Nephron progenitor cell (in vitro differentiated cells): ENCODE data around the gene PFN1.

Source experiments
- DNase-seq: peaks from one replicate; pipeline ENCODE4 v3.0.0; 2021
- H3K27ac Mint-ChIP-seq: 2 replicates; pipeline ENCODE4 v1.8.0; 2021; ENCODE audit warnings: mild to moderate bottlenecking, moderate library complexity, mixed read lengths
- H3K27me3 Mint-ChIP-seq: 2 replicates; pipeline ENCODE4 v1.8.0; 2021; ENCODE audit warnings: mild to moderate bottlenecking, low read depth, mixed read lengths; ENCODE audit not compliant: poor library complexity
- H3K36me3 Mint-ChIP-seq: 2 replicates; pipeline ENCODE4 v1.8.0; 2021; ENCODE audit warnings: low read depth, mixed read lengths
- H3K4me1 Mint-ChIP-seq: 2 replicates; pipeline ENCODE4 v1.8.0; 2021; ENCODE audit warnings: mixed read lengths
- H3K4me3 Mint-ChIP-seq: 2 replicates; pipeline ENCODE4 v1.8.0; 2021; ENCODE audit warnings: mild to moderate bottlenecking, moderate library complexity, mixed read lengths
- H3K9me3 Mint-ChIP-seq: 2 replicates; pipeline ENCODE4 v1.8.0; 2021; ENCODE audit warnings: mild to moderate bottlenecking, moderate library complexity, mixed read lengths
- CTCF ChIP-seq: fragments of 200-600 bp; sonication (generic); IDR thresholded peaks from 2 replicates; pipeline ENCODE4 v1.5.0; 2021; ENCODE audit warnings: antibody characterized with exemption

PFN1 gene

GRCh38 chr17:4955091-4955490 is 6.8 kb upstream of the PFN1 start:
- no peak for DNase-seq
- Mint-ChIP-seq H3K4me3 (no peak overlapping the region), H3K36me3 (peaks cover 50% of the 10 kb centered on the region), H3K4me1 (peaks cover 59% of the 10 kb centered on the region), H3K9me3 (no peaks in the 10 kb centered on the region), H3K27me3 (peaks cover 5% of the 10 kb centered on the region), H3K27ac (no peak overlapping the region)
- TF ChIP-seq CTCF = no peak

- DNase-seq = no peak
- H3K27me3 Mint-ChIP-seq = peaks cover 5% of the 10 kb centered on the region
- peak overlapping the region; percentile 62 for H3K4me3 Mint-ChIP-seq
- peaks cover 37% of the 10 kb centered on the region for H3K36me3 Mint-ChIP-seq
- no peak for TF ChIP-seq CTCF
- peak overlapping the region; percentile 60 for H3K27ac Mint-ChIP-seq
- H3K4me1 Mint-ChIP-seq = peaks cover 49% of the 10 kb centered on the region
- H3K9me3 Mint-ChIP-seq = no peaks in the 10 kb centered on the region
Measured at GRCh38 chr17:4953451-4953961, 5.2 kb upstream of the PFN1 start.

- peak overlapping the region; percentile 94 for H3K27ac Mint-ChIP-seq
- no peaks in the 10 kb centered on the region for H3K9me3 Mint-ChIP-seq
- DNase-seq = no peak
Measured at GRCh38 chr17:4951486-4951885, 3.2 kb upstream of the PFN1 start.

GRCh38 chr17:4950746-4951204 is 2.4 kb upstream of the PFN1 start, which contains the start of gene ENO3:
Gene ENO3, plus strand, starts transcription at chr17:4951119. Its CDS starts 711 bp downstream, at chr17:4951830.
- Mint-ChIP-seq H3K4me3 (peak within 1 kb of the TSS; percentile 85), H3K4me1 (peaks cover 55% of the 10 kb centered on the region), H3K27me3 (peaks cover 5% of the 10 kb centered on the region), H3K36me3 (peaks cover 29% of the 10 kb centered on the region), H3K9me3 (no peaks in the 10 kb centered on the region), H3K27ac (peak within 1 kb of the TSS; percentile 94)
- no peak for TF ChIP-seq CTCF
- peak; percentile 45 for DNase-seq

More at GRCh38 chr17:4951486-4951885, 3.2 kb upstream of the PFN1 start:
- H3K4me1 Mint-ChIP-seq = peaks cover 55% of the 10 kb centered on the region
- peaks cover 5% of the 10 kb centered on the region for H3K27me3 Mint-ChIP-seq
- H3K4me3 Mint-ChIP-seq = peak overlapping the region; percentile 85
- peaks cover 32% of the 10 kb centered on the region for H3K36me3 Mint-ChIP-seq
- TF ChIP-seq CTCF = no peak

GRCh38 chr17:4950075-4950745 is 1.9 kb upstream of the PFN1 start:
- H3K4me1 Mint-ChIP-seq = peaks cover 60% of the 10 kb centered on the region
- TF ChIP-seq CTCF = no peak
- H3K4me3 Mint-ChIP-seq = peak overlapping the region; percentile 85
- H3K36me3 Mint-ChIP-seq = peaks cover 29% of the 10 kb centered on the region
- H3K9me3 Mint-ChIP-seq = no peaks in the 10 kb centered on the region
- peak; percentile 65 for DNase-seq
- peaks cover 5% of the 10 kb centered on the region for H3K27me3 Mint-ChIP-seq
- H3K27ac Mint-ChIP-seq = peak overlapping the region; percentile 94
